Measurements from ENCODE around the gene ADAP1.
A peak's percentile ranks its signal among the peaks of the same experiment; 100 is the strongest.

Gene ADAP1

GRCh38 chr7:889391-889790, 65.1 kb downstream of the ADAP1 start:
- no peak for DNase-seq

DNA sequence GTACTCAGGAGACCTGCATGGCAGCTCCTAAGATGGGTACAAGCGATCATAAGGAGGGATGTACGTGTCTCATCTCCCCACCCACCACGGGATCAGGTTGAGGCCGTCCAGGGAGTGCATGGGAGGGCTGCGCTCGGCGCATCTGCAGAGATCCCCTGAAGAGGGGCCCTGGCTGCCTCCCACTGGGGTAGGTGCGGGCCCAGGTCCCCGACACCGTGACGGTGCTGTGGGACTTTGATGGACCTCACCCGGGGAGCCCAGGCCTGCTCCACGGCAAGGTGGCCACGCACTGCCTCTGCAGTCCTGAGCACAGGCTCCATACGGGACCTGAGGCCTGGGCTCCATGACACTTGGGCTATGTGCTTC, 65.5 kb downstream of the ADAP1 start:
- no peak for DNase-seq

- DNase-seq: no peak
Measured at GRCh38 chr7:888081-889024, 66.1 kb downstream of the ADAP1 start.

DNA sequence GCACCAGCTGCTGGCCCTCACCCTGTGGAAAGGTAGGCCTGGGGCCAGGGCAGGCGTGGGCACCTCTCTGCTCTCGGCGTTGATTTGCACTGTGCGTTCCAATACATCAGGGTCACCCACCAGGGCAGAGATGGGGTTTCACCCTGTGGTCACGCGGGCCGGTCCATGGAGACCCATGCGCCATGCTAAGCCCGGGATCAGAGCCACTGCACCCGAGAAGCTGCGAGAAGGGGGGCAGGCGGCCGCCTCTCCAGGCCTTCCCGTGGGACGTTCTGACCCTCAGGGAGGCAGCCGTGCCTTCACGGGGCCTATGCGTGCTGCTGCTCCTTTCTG, 67.0 kb downstream of the ADAP1 start:
- DNase-seq: no peak

GRCh38 chr7:886626-887487, 67.6 kb downstream of the ADAP1 start:
- no peak for DNase-seq

GRCh38 chr7:885893-886625, 68.4 kb downstream of the ADAP1 start:
- DNase-seq: no peak

- no peak for DNase-seq
Measured at GRCh38 chr7:885261-885892, 69.1 kb downstream of the ADAP1 start.

- DNase-seq: no peak
Measured at GRCh38 chr7:884191-885003, 70.1 kb downstream of the ADAP1 start.

DNA sequence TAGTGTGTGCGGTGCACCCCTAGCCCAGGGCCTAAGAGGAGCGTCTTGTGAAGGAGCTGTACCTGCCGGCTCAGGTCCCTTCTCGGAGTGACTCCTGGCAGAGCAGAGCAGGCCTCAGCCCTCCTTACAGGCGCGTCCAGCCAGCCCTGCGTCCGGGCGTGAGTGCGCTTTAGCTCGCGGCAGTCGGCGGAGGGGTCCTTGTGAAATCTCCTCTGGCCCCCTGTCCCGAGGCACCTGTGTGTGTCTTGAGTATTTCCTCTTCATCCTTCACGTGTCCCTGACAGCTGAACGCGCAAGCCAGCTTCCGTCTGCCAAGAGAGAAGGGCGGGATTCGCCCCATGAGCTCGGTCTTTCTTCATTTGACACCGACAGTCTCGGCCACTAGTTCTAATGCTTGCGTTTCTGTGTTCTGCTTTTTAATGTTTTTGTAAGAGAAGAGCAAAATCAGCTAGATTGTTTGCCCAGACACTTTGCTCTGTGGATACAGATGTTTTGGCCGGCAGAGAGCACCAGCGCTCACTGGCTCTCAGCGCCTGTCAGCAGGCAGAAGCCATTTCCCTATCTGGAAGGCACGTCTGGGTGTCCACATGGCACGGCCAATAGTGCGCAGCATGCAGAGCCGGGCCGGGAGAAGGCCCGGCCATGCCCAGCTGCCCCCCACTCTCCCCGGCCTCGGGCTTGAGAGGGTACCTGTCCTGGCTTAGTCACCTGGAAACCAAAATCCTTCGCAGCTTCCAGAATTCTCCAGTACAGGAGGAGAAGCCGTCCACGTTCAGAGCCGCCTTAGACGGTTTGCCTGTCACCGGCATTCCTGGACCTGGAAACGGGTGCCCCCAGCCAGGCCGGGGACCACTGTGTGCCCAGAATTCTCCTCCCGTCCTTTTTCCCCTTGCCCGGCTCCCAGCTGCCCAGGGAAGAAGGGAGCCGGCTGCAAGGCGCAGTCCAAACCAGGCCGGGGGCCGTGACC, 71.1 kb downstream of the ADAP1 start:
- DNase-seq: no peak

GRCh38 chr7:882336-883035, 72.0 kb downstream of the ADAP1 start:
- DNase-seq: no peak

GRCh38 chr7:881441-882234, 72.8 kb downstream of the ADAP1 start:
- DNase-seq: no peak

- DNase-seq: no peak
Measured at GRCh38 chr7:880450-880849, 74.0 kb downstream of the ADAP1 start.

DNA sequence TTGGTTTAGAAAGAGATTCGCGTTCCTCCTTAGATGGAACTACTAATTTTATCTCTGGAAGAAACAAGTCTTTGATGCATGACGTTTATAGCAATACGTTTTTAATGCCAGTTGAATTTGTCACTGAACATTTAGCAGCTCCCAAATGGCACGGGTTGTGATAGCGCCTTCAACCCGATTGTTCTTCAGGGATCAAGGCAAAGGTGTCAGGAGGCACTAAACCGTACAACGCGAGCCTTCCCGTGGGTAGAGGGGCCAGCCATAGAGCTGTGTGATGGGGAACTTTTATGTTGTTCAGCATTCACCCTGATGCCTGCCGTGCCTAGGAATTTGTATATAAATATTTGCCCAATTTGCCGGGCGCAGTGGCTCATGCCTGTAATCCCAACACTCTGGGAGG, 74.8 kb downstream of the ADAP1 start:
- DNase-seq: no peak

GRCh38 chr7:879093-879492, 75.4 kb downstream of the ADAP1 start:
- no peak for DNase-seq

GRCh38 chr7:877312-878232, 76.9 kb downstream of the ADAP1 start:
- peak; percentile 13 for DNase-seq

DNA sequence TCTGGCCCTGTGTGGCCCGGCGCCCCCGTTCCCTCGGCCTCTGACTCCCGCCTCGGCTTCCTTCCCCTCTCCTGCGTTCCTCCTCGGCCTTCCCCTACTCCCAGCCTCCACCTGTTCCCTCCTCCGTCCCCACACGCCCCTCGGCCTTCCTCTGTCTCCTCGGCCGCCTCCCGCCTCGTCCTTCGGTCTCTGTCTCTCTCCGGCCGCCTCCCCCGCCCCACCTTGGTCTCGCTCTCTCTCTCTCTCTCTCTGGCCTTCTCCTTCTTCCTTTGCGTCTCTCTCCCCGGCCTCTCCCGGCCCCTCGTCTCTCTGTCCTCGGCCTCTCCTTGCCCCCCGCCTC, 77.5 kb downstream of the ADAP1 start:
- DNase-seq: no peak

DNA sequence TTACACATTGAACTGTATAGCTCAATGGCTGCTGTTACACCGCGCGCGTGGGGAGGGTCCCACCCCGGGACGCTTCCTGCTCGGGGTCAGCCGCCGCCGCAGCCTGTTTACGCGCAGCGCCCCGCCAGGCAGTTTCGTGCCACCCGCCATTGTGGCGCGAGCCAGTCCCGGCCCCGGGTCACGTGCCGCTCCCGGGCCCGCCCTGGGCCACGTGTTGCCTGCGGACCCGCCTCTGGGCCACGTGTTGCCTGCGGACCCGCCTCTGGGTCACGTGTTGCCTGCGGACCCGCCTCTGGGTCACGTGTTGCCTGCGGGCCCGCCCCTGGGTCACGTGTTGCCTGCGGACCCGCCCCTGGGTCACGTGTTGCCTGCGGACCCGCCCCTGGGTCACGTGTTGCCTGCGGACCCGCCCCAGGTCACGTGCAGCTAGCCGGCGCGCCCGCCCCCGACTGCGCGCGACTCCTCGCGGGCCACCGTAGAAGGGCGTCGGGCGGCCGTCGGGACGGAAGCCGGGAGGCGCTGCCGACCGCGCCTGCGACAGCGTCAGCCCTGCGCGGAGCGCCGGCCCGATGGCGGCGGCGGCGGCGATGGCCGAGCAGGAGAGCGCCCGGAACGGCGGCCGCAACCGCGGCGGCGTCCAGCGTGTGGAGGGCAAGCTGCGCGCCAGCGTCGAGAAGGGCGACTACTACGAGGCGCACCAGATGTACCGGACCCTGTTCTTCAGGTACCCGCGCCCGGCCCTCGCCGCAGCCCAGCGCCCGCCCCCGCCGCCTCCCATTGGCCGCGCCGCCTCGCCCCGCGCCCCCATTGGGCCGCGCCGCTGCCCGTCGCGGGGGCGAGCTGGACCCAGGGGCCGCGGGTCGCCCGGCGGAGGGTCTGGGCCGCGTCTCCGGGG, 78.2 kb downstream of the ADAP1 start, which contains the start of gene GET4:
Gene GET4, plus strand, starts transcription at position 478 of the 895 bp plus-strand sequence. Its CDS starts 92 bp downstream, at position 570.
- DNase-seq: peak; percentile 99
